AG10803 (cell line): ENCODE measurements around the gene HMCES.
"Not testable (repeated sequence)": the region's sequence is repeated elsewhere in the genome, so short reads cannot be mapped to it uniquely, and the experiment has no call there.

Experiments used
- DNase-seq: peaks from one replicate; pipeline ENCODE4 v3.0.0; 2010; ENCODE audit warnings: low read depth
- H3K4me3 ChIP-seq: 2 replicates; pipeline ENCODE4 v1.5.1; 2011; ENCODE audit warnings: mild to moderate bottlenecking, low read length, control low read depth
- CTCF ChIP-seq: conservative IDR thresholded peaks from 2 replicates; pipeline ENCODE4 v1.5.1; 2011; ENCODE audit warnings: mild to moderate bottlenecking, low read length, control low read depth, inconsistent platforms

The HMCES gene

DNA sequence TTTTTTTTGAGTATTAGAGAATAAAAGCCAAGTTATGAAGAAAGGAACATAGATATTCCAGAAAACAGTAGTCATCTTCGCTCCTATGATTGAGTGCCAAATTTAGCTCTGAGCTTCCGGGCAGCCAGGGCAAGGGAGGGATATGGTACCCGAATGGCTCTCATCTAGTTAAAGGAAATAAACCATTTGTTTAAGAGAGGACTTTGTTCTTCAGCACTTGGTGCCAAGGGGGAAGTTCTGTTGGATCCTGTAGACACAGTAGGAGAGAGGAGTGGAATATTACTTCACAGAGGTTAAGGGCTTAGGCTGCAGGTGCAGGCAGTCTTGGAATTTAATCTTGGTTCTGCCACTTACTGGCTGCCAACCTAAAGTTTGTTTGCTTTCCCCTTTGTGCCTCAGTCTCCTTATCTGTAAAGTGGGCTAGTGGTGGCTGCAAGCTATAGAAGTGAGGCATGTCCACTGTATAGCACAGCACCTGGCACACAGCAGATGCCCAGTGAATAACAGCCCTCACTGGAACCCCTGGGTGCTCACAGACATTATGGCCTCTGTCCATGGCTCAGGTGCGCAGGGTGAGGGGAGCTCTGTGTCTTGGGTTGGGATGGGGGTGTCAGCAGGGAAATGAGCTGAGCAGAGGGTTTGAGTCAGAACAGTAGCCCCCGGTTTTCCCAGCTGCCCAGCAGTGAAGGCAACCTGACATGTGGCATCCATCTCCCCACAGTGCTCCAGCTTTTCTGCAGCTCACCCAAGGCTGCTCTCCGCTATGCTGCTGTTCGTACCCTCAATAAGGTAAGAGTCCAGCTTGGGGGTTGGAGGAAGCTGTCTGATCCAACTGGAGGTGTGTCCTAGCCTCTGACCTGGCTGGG, 18.8 kb upstream of the HMCES start:
- no peak for TF ChIP-seq CTCF
- no peak for DNase-seq
- no peak overlapping the region for H3K4me3 ChIP-seq

GRCh38 chr3:129260606-129261005, 18.1 kb upstream of the HMCES start:
- no peak for TF ChIP-seq CTCF
- no peak overlapping the region for H3K4me3 ChIP-seq
- DNase-seq = no peak

DNA sequence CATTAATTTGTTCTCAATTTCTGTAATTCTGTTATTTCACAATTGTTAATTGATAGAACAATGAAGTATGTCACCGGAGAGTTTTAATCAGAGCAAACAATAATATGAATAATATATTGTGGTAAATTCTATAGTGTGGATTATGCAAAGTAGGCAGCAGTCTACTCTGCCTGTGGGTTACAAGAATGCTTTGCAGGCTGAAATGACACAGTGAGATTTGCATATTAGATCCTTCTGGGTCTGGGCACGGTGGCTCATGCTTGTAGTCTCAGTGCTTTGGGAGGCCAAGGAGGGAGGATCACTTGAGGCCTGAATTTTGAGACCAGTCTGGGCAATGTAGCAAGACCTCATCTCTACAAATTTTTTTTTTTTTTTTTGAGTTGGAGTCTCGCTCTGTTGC, 16.8 kb upstream of the HMCES start:
- no peak for DNase-seq
- TF ChIP-seq CTCF = no peak
- H3K4me3 ChIP-seq = no peak overlapping the region

DNA sequence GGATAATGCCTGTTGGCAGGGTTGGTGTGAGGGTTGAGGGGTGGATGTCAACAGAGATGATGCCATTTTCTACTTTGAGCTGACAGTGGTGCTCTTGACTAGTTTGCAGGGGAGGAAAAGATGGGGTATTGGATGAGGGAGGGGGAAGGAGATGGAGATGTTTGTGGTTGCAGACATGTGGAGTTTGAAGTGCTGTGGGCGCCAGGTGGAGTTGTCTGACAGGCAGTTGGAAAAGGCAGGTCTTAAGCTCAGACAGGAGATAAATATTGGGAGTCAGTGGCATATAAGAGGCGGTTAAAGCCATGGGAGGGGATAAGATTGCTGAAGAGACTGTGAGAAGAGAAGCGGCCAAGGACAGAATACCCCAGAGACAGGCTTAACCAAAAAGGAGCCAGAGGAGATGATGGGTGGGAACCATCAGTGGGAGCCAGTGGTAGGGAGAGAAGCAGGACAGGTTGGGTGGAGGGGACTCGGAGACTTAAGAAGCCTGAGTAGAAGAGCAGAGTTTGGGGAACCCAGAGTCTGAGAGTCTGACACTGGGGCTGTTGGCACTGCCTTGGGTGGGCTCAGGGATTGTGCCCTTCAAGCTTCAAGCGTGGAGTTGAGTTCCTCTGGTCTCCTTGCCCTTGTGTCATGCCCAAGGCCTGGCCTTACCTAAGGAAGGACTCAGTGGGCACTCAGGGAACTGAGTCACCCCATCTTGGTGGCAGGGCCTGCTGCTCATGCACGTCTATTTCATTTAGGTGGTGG, 15.3 kb upstream of the HMCES start:
- no peak overlapping the region for H3K4me3 ChIP-seq
- TF ChIP-seq CTCF = no peak
- DNase-seq = no peak

DNA sequence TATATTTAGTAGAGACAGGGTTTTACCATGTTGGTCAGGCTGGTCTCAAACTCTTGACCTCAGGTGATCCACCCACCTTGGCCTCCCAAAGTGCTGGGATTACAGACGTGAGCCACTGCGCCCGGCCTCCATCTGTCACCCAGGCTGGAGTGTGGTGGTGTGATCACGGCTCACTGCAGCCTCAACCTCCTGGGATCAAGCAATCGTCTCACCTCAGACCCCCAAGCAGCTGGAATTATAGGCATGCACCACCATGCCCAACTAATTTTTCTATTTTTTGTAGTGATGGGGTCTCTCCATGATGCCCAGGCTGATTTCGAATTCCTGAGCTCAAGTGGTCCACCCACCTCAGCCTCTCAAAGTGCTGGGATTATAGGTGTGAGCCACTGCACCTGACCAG, 13.7 kb upstream of the HMCES start:
- DNase-seq, H3K4me3 ChIP-seq: not testable (repeated sequence)

DNA sequence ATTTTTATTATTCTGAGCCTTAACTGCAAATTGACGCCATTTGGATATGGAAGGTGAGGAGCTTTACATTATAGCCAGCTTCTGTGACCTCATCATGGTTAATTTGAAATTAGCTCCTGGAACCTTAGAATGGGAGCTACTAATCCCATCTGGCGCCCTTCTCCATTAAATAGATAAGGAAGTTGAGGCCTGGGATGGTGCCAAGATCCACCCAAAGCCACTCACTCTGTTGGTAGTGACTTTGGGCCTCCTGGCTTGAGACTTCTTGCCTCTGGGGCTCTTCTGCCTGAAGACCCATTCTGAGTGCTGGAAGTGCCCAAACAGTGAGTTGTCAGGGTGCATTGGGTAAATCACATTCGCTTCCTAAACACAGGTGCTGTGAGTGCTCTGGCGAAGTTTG, 12.0 kb upstream of the HMCES start:
- no peak for DNase-seq
- no peak overlapping the region for H3K4me3 ChIP-seq
- no peak for TF ChIP-seq CTCF

DNA sequence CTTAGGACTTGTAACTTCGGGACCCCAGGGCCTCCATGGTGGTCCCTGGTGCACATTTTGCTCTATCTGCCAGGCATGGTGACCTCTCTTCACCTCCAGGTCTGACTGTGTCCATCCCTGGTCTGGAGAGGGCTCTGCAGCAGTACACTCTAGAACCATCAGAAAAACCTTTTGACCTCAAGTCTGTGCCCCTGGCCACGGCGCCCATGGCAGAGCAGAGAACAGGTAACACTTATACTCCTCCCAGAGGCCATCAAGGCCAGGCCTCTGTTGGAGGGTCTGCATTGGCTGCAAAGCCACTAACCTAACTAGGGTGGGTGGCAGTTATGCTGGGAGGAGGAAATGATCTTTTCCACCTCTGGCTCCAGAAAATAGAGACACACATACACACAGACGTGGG, 10.3 kb upstream of the HMCES start:
- no peak for DNase-seq
- no peak for TF ChIP-seq CTCF
- H3K4me3 ChIP-seq = no peak overlapping the region
